CD4-positive, alpha-beta memory T cell (primary cell): ENCODE data around the gene TSEN2. TPM values are rescaled to one million over a fixed set of nuclear protein-coding genes. Genes with fewer than 3 reads are reported as not detected.

Experiments
- CTCF ChIA-PET: fragments of 350-600 bp; sonication (Branson Sonifier 250); formaldehyde crosslinking; loops from one replicate; lab custom pipeline; 2021; ENCODE audit warnings: inconsistent platforms; ENCODE audit not compliant: partially characterized antibody; lab: Charles Lee
- POLR2A ChIA-PET: fragments of 350-600 bp; sonication (Branson Sonifier 250); formaldehyde crosslinking; loops from one replicate; lab custom pipeline; 2021; ENCODE audit not compliant: partially characterized antibody; lab: Charles Lee
- DNase-seq, 5 donors: peaks; one replicate each; pipeline versions ENCODE4 v3.0.0 to v3.0.0-alpha.2; 2020 to 2022; ENCODE audit warnings: mixed read lengths in 1 of 5
- H3K27ac ChIP-seq: one replicate; pipeline ENCODE4 v1.7.0; 2013; ENCODE audit warnings: low read depth, low read length
- H3K27me3 ChIP-seq: 2 replicates; pipeline ENCODE4 v1.7.0; 2013; ENCODE audit warnings: mild to moderate bottlenecking, low read length, moderate library complexity; ENCODE audit not compliant: insufficient read depth
- H3K36me3 ChIP-seq: 2 replicates; pipeline ENCODE4 v1.7.0; 2013; ENCODE audit warnings: mild to moderate bottlenecking, low read length, moderate library complexity; ENCODE audit not compliant: insufficient read depth
- H3K4me1 ChIP-seq: 2 replicates; pipeline ENCODE4 v1.7.0; 2013; ENCODE audit warnings: mild to moderate bottlenecking, low read length, moderate library complexity; ENCODE audit not compliant: insufficient read depth
- H3K4me3 ChIP-seq, 2 donors: one replicate each; pipeline ENCODE4 v1.7.0; 2013; ENCODE audit warnings: low read length in 2 of 2, mild to moderate bottlenecking in 1 of 2
- H3K9me3 ChIP-seq, 2 donors: one replicate each; pipeline ENCODE4 v1.7.0; 2013; ENCODE audit warnings: low read length in 2 of 2, control low read depth in 1 of 2; ENCODE audit not compliant: control insufficient read depth in 1 of 2
- H3K27ac Mint-ChIP-seq, 7 donors: one replicate each; pipeline ENCODE4 v1.8.0; 2020 to 2021; ENCODE audit warnings: mixed read lengths in 7 of 7, mild to moderate bottlenecking in 6 of 7, inconsistent platforms in 3 of 7, moderate library complexity in 3 of 7
- H3K27me3 Mint-ChIP-seq, 2 donors: one replicate each; pipeline ENCODE4 v1.8.0; 2020 to 2021; ENCODE audit warnings: mixed read lengths in 2 of 2
- H3K36me3 Mint-ChIP-seq, 2 donors: one replicate each; pipeline ENCODE4 v1.8.0; 2020 to 2021; ENCODE audit warnings: mixed read lengths in 2 of 2, inconsistent platforms in 1 of 2, mild to moderate bottlenecking in 1 of 2
- H3K4me1 Mint-ChIP-seq, 4 donors: one replicate each; pipeline ENCODE4 v1.8.0; 2020 to 2021; ENCODE audit warnings: mixed read lengths in 4 of 4, mild to moderate bottlenecking in 1 of 4
- H3K4me3 Mint-ChIP-seq, 8 donors: one replicate each; pipeline ENCODE4 v1.8.0; 2020 to 2021; ENCODE audit warnings: mixed read lengths in 8 of 8, mild to moderate bottlenecking in 7 of 8, moderate library complexity in 6 of 8, inconsistent platforms in 3 of 8
- H3K9me3 Mint-ChIP-seq, 8 donors: one replicate each; pipeline ENCODE4 v1.8.0; 2020 to 2021; ENCODE audit warnings: mixed read lengths in 8 of 8, mild to moderate bottlenecking in 5 of 8, inconsistent platforms in 3 of 8, moderate library complexity in 1 of 8
- intact Hi-C: fragments of 100-400 bp; cut with micrococcal nuclease; formaldehyde crosslinking; loops from one replicate; pipeline ENCODE4 v1.15.1; 2023
- polyA plus RNA-seq, 2 donors: library from polyadenylated mRNA; unstranded; fragments of 300-500 nt; fragmentation: Illumina TruSeq; gene quantifications; one replicate each; pipeline ENCODE4 v1.2.3, GENCODE V29; 2021
- total RNA-seq, 2 experiments: library from RNA; stranded (reverse); gene quantifications; one replicate each; pipeline ENCODE4 v1.2.3, GENCODE V29; 2021

TSEN2 gene
- total and polyA plus RNA-seq, 4 experiments from 2014 or later, result 11.2 to 19.6 (median 16.2) TPM

DNA sequence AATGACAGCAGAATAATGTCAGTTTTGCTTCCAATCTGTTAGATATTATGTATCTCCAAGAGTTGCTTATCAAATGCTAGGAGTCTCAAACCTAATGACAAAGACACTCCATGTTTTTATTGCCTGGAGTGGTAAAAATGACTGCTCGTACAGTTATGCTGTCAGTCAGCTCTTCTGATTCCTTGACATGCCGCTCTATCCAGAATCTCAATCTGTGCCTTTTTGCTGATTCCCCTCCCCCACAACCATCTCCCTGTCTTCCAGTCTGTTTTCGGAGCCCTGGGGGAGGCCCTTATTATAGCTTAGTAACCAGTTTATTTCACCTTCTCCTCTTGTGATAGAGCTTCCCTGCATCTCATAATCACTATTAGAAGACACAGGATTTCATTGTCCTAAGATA is 75.2 kb downstream of the TSEN2 start:
- Histone ChIP-seq H3K4me3 (no peak overlapping the region), H3K36me3 (no peaks in the 10 kb centered on the region), H3K27me3 (peaks cover 4% of the 10 kb centered on the region), H3K27ac (no peak overlapping the region), H3K9me3 (no peaks in the 10 kb centered on the region), H3K4me1 (peaks cover 48% of the 10 kb centered on the region)
- CTCF ChIA-PET, result interaction anchor here (1.6 kb wide), 1 partner anchor 80 kb away, joined by 4 read pairs; no protein-coding TSS in a partner anchor
- intact Hi-C loops, result no loop called here
- POLR2A ChIA-PET, result interaction anchor here (1.4 kb wide), 1 partner anchor 105 kb away, joined by 8 read pairs; the partner anchor contains the start of gene RAF1
- H3K36me3 Mint-ChIP-seq, result peaks cover 2 to 8% of the 10 kb centered on the region in 2 donors
- peak overlapping the region in 3 of 7 donors; percentile 37 to 88 (median 77) for H3K27ac Mint-ChIP-seq
- peaks cover 48 to 74% (median 57%) of the 10 kb centered on the region in 4 donors for H3K4me1 Mint-ChIP-seq
- H3K27me3 Mint-ChIP-seq, result peaks cover 9 to 12% of the 10 kb centered on the region in 2 donors
- peak overlapping the region in 6 of 8 donors; percentile 14 to 97 (median 51) for H3K4me3 Mint-ChIP-seq
- peaks cover 0 to under 1% (median 0%) of the 10 kb centered on the region in 8 donors for H3K9me3 Mint-ChIP-seq
- DNase-seq, result no peak

DNA sequence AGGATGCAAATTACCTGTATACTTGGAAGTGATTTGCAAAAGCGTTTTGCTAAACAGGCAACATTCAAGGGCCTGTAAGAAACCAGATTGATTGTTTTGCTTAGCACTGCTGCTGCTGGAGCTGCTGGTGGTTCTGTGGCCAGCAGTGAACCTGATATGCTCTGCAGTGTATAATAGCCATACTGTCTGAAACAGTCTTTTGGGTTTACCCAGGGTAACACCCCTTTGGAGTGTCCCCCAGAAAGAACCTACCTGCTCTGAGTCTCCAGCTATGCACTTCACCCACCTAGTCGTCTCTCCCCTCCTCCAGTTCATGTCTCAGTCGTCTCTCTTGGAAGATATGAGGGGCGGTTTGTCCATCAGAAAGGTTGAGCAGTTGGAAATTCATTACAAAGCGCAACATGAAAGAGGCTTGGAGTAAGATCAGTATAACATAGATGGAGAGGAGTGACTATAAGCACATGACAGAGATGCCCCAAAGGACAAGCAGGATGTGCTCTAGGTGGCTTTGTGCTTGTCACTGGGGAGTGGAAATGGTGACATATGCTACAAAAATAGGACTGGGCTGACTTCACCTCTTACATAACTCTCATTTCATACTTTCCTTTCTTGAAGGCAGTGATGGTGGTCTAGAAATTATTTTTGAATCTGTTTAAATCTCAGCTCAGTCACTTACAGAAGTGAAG is 76.4 kb downstream of the TSEN2 start:
- Mint-ChIP-seq H3K4me1 (peaks cover 53 to 82% (median 63%) of the 10 kb centered on the region in 4 donors), H3K27ac (peak overlapping the region in 5 of 7 donors; percentile 38 to 79 (median 72)), H3K27me3 (peaks cover 6 to 7% of the 10 kb centered on the region in 2 donors), H3K36me3 (peaks cover 13 to 15% of the 10 kb centered on the region in 2 donors), H3K4me3 (peak overlapping the region in 4 of 8 donors; percentile 4 to 47 (median 42)), H3K9me3 (peaks cover 0 to 12% (median 3%) of the 10 kb centered on the region in 8 donors)
- H3K27ac ChIP-seq, result no peak overlapping the region
- no peaks in the 10 kb centered on the region for H3K36me3 ChIP-seq
- H3K4me1 ChIP-seq, result peaks cover 48% of the 10 kb centered on the region
- peak in 2 of 5 donors; percentile 15 to 53 for DNase-seq
- peaks cover 2% of the 10 kb centered on the region for H3K27me3 ChIP-seq
- ChIA-PET POLR2A (no interaction called here), CTCF (no interaction called here)
- no peak overlapping the region for H3K4me3 ChIP-seq
- intact Hi-C loops, result no loop called here
- H3K9me3 ChIP-seq, result no peaks in the 10 kb centered on the region

DNA sequence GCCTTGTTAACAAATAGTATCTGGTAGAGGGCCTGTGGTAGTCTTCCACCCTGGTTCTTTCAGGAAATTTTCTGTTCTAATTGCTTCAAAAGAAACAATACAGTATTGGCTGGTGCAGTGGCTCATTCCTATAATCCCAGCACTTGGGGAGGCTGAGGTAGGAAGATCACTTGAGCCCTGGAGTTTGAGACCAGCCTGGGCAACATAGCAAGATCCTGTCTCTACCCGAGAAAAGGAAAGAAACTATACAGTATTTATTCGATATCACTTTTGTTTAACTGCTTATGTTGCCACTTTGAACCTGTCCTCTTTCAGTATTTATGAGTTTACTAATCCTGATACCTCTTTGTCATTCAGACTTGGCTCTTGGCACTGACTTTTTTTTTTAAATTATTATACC is 77.1 kb downstream of the TSEN2 start:
- CTCF ChIA-PET, result no interaction called here

GRCh38 chr3:12562451-12562850 is 78.2 kb downstream of the TSEN2 start:
- no peaks in the 10 kb centered on the region for H3K9me3 ChIP-seq
- intact Hi-C loops, result no loop called here
- no peak overlapping the region for H3K4me3 Mint-ChIP-seq
- H3K36me3 Mint-ChIP-seq, result peaks cover 20 to 25% of the 10 kb centered on the region in 2 donors
- H3K27ac Mint-ChIP-seq, result peak overlapping the region in 3 of 7 donors; percentile 21 to 35 (median 28)
- H3K27me3 Mint-ChIP-seq, result no peaks in the 10 kb centered on the region
- H3K9me3 Mint-ChIP-seq, result peaks cover 0 to 23% (median 11%) of the 10 kb centered on the region in 8 donors
- peaks cover 55 to 70% (median 61%) of the 10 kb centered on the region in 4 donors for H3K4me1 Mint-ChIP-seq
- DNase-seq, result no peak
- H3K36me3 ChIP-seq, result no peaks in the 10 kb centered on the region
- H3K4me1 ChIP-seq, result peaks cover 48% of the 10 kb centered on the region
- ChIA-PET CTCF (no interaction called here), POLR2A (no interaction called here)
- H3K27me3 ChIP-seq, result no peaks in the 10 kb centered on the region
- no peak overlapping the region for H3K27ac ChIP-seq
- H3K4me3 ChIP-seq, result no peak overlapping the region

More for the DNA sequence above, 77.1 kb downstream of the TSEN2 start:
- DNase-seq, result no peak
- intact Hi-C loops, result no loop called here
- Histone ChIP-seq H3K4me1 (peaks cover 48% of the 10 kb centered on the region), H3K36me3 (no peaks in the 10 kb centered on the region), H3K9me3 (no peaks in the 10 kb centered on the region), H3K4me3 (no peak overlapping the region), H3K27me3 (no peaks in the 10 kb centered on the region), H3K27ac (no peak overlapping the region)
- Mint-ChIP-seq H3K9me3 (peaks cover 0 to 16% (median 7%) of the 10 kb centered on the region in 8 donors), H3K4me3 (peak overlapping the region in 3 of 8 donors; percentile 29 to 47 (median 47)), H3K27ac (peak overlapping the region in 4 of 7 donors; percentile 38 to 83 (median 63)), H3K4me1 (peaks cover 53 to 74% (median 62%) of the 10 kb centered on the region in 4 donors), H3K36me3 (peaks cover 18 to 19% of the 10 kb centered on the region in 2 donors), H3K27me3 (peaks cover 1% of the 10 kb centered on the region in 2 donors)
- POLR2A ChIA-PET, result no interaction called here

- ChIA-PET POLR2A (no interaction called here), CTCF (interaction anchor here (0.9 kb wide), 1 partner anchor 11 kb away, joined by 3 read pairs; no protein-coding TSS in a partner anchor)
- Mint-ChIP-seq H3K4me3 (no peak overlapping the region), H3K36me3 (peaks cover 57 to 61% of the 10 kb centered on the region in 2 donors), H3K9me3 (peaks cover 0 to 23% (median 11%) of the 10 kb centered on the region in 8 donors), H3K4me1 (peaks cover 21 to 33% (median 26%) of the 10 kb centered on the region in 4 donors), H3K27ac (peak overlapping the region in 2 of 7 donors; percentile 0 to 22), H3K27me3 (no peaks in the 10 kb centered on the region)
- Histone ChIP-seq H3K27ac (no peak overlapping the region), H3K9me3 (no peaks in the 10 kb centered on the region), H3K27me3 (no peaks in the 10 kb centered on the region), H3K4me1 (peaks cover 3% of the 10 kb centered on the region), H3K4me3 (no peak overlapping the region), H3K36me3 (peaks cover 25% of the 10 kb centered on the region)
- DNase-seq, result no peak
- intact Hi-C loops, result no loop called here
Measured at GRCh38 chr3:12566976-12567375, 82.7 kb downstream of the TSEN2 start.

GRCh38 chr3:12568747-12569146 is 84.5 kb downstream of the TSEN2 start:
- Histone ChIP-seq H3K9me3 (no peaks in the 10 kb centered on the region), H3K27me3 (no peaks in the 10 kb centered on the region), H3K27ac (no peak overlapping the region), H3K4me1 (no peaks in the 10 kb centered on the region), H3K36me3 (peaks cover 37% of the 10 kb centered on the region), H3K4me3 (no peak overlapping the region)
- ChIA-PET CTCF (interaction anchor here (2.3 kb wide), 1 partner anchor 89 kb away, joined by 7 read pairs; no protein-coding TSS in a partner anchor), POLR2A (interaction anchor here (1.1 kb wide), 1 partner anchor 95 kb away, joined by 3 read pairs; the partner anchor contains the start of gene RAF1)
- peaks cover 0 to 23% (median 11%) of the 10 kb centered on the region in 8 donors for H3K9me3 Mint-ChIP-seq
- peak overlapping the region in 1 of 7 donors; percentile 15 for H3K27ac Mint-ChIP-seq
- H3K4me1 Mint-ChIP-seq, result peaks cover 14 to 25% (median 18%) of the 10 kb centered on the region in 4 donors
- peaks cover 69 to 70% of the 10 kb centered on the region in 2 donors for H3K36me3 Mint-ChIP-seq
- intact Hi-C loops, result no loop called here
- no peaks in the 10 kb centered on the region for H3K27me3 Mint-ChIP-seq
- no peak overlapping the region for H3K4me3 Mint-ChIP-seq
- DNase-seq, result no peak

DNA sequence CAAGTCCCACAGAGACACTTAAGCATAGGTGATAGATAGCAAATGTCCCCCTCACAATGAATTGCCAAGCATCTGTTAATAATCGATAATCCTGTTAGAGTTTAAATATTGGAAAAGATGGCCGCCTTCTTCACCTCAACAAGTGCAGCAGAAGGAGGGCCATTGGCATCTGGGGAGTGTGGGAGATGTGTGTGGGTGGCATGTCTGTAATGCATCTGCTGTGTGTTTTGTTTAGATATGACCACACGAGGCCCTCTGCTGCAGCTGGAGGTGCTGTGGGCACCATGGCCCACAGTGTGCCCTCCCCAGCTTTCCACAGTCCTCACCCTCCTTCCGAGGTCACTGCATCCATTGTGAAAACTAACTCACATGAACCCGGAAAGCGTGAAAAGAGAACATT is 85.6 kb downstream of the TSEN2 start:
- Histone ChIP-seq H3K27me3 (no peaks in the 10 kb centered on the region), H3K9me3 (no peaks in the 10 kb centered on the region), H3K27ac (no peak overlapping the region), H3K4me1 (no peaks in the 10 kb centered on the region), H3K36me3 (peaks cover 48% of the 10 kb centered on the region), H3K4me3 (no peak overlapping the region)
- H3K27ac Mint-ChIP-seq, result peak overlapping the region in 1 of 7 donors; percentile 7
- H3K4me3 Mint-ChIP-seq, result no peak overlapping the region
- no peak for DNase-seq
- CTCF ChIA-PET, result interaction anchor here (2.3 kb wide), 1 partner anchor 90 kb away, joined by 7 read pairs; no protein-coding TSS in a partner anchor
- H3K27me3 Mint-ChIP-seq, result no peaks in the 10 kb centered on the region
- intact Hi-C loops, result no loop called here
- POLR2A ChIA-PET, result no interaction called here
- peaks cover 75 to 76% of the 10 kb centered on the region in 2 donors for H3K36me3 Mint-ChIP-seq
- H3K9me3 Mint-ChIP-seq, result peaks cover 0 to 22% (median 11%) of the 10 kb centered on the region in 8 donors
- peaks cover 9 to 20% (median 13%) of the 10 kb centered on the region in 4 donors for H3K4me1 Mint-ChIP-seq
